H1 (cell line): ENCODE data around the gene SLC16A5.

Experiments used
- CHD2 ChIP-seq: IDR thresholded peaks from 2 replicates; pipeline ENCODE4 v1.6.1; 2012; ENCODE audit warnings: low read length, improper control_type of control experiment
- HDAC6 ChIP-seq: IDR thresholded peaks from one replicate; pipeline ENCODE4 v1.7.1; 2012; ENCODE audit warnings: low read depth, mild to moderate bottlenecking, inconsistent platforms, low read length, moderate library complexity
- NRF1 ChIP-seq: IDR thresholded peaks from 2 replicates; pipeline ENCODE4 v1.6.1; 2011; ENCODE audit warnings: mild to moderate bottlenecking, low read depth, low read length, improper control_type of control experiment
- PHF8 ChIP-seq: fragments of 200-600 bp; sonication (generic); conservative IDR thresholded peaks from 2 replicates; pipeline ENCODE4 v1.7.1; 2012; ENCODE audit warnings: low read depth, mild to moderate bottlenecking, inconsistent platforms, low read length, moderate library complexity
- POLR2A ChIP-seq, 2 experiments: IDR thresholded peaks; 1 replicate in 1 of 2; 2 replicates in 1 of 2; pipeline ENCODE4 v1.6.1; 2011; ENCODE audit warnings: low read depth in 2 of 2, low read length in 2 of 2, mild to moderate bottlenecking in 2 of 2; ENCODE audit errors: control extremely low read depth in 1 of 2
- POLR2AphosphoS5 ChIP-seq: IDR thresholded peaks from 2 replicates; pipeline ENCODE4 v1.6.1; 2011; ENCODE audit warnings: low read depth, low read length
- SIN3A ChIP-seq, 2 experiments: IDR thresholded peaks in 1 of 2; conservative IDR thresholded peaks in 1 of 2; 2 replicates each; pipeline ENCODE4 v1.6.1; 2011 to 2012; ENCODE audit warnings: low read length in 2 of 2, improper control_type of control experiment in 1 of 2, low read depth in 1 of 2, mild to moderate bottlenecking in 1 of 2
- SIRT6 ChIP-seq: IDR thresholded peaks from one replicate; pipeline ENCODE4 v1.7.1; 2012; ENCODE audit warnings: low read length, inconsistent platforms
- SP1 ChIP-seq: IDR thresholded peaks from 2 replicates; pipeline ENCODE4 v1.6.1; 2011; ENCODE audit warnings: low read depth, low read length
- SRF ChIP-seq: IDR thresholded peaks from 2 replicates; pipeline ENCODE4 v1.6.1; 2011; ENCODE audit warnings: mild to moderate bottlenecking, low read depth, low read length, moderate library complexity
- TCF12 ChIP-seq: IDR thresholded peaks from 2 replicates; pipeline ENCODE4 v1.6.1; 2011; ENCODE audit warnings: low read depth, mild to moderate bottlenecking, low read length
- YY1 ChIP-seq: IDR thresholded peaks from 2 replicates; pipeline ENCODE4 v1.6.1; 2011; ENCODE audit warnings: low read depth, mild to moderate bottlenecking, low read length
- TF ChIP-seq, protein P1 (sequence below), 3 experiments: IDR thresholded peaks; 1 replicate in 2 of 3; 2 replicates in 1 of 3; pipeline versions ENCODE4 v1.5.1 to v1.6.1; 2011; ENCODE audit warnings: low read length in 3 of 3, mild to moderate bottlenecking in 3 of 3, inconsistent platforms in 2 of 3, low read depth in 1 of 3, moderate library complexity in 1 of 3; ENCODE audit not compliant: insufficient read depth in 1 of 3; ENCODE audit errors: control extremely low read depth in 1 of 3
- TF ChIP-seq, protein P2 (sequence below): IDR thresholded peaks from 2 replicates; pipeline ENCODE4 v1.6.1; 2011; ENCODE audit warnings: low read depth, mild to moderate bottlenecking, low read length; ENCODE audit not compliant: insufficient read depth

DNA sequence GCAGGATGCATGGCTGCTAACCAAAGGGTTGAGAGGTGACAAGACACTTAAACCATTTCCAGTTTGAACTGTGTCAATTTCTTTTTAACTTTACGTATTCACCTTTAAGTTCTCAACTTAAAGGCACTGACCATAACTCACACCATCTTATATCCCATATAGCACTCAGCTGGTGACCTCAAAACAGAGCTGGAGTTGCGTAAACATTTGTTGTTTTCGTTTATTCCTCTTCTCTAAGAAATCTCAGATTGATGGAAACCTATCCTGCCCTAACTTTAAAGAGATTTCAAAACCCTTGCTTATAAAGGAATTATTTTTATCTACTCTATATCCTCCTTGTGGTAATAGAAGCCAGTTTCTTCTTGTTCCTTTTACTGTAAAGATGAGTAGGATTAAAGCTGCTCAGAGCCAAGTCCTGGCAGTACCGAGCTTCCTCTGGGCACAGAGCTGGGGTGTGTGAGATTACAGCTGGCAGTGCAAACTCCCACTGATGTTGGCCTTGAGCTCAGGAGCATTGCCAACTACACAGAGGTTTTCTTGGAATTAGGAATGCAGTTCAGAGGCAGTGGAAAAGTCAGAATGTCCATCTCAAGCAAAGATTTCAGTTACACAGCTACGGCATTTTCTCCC, 39.4 kb upstream of the SLC16A5 start:
- TF ChIP-seq SP1 (no peak), SIN3A (conservative IDR thresholded peaks at IDR 0.05 in 1 of 2, IDR thresholded peaks at IDR 0.05 in 1 of 2; ENCODE audit: low read depth in 1 of 2, low read length in 2 of 2) (no peak), SIRT6 (no peak), NRF1 (no peak), SRF (no peak), HDAC6 (no peak), POLR2A (IDR thresholded peaks at IDR 0.05; ENCODE audit: control extremely low read depth in 1 of 2, low read depth in 2 of 2, low read length in 2 of 2) (no peak), TCF12 (no peak), POLR2AphosphoS5 (no peak), CHD2 (no peak), PHF8 (no peak), YY1 (no peak)
- TF ChIP-seq, protein P1, sequence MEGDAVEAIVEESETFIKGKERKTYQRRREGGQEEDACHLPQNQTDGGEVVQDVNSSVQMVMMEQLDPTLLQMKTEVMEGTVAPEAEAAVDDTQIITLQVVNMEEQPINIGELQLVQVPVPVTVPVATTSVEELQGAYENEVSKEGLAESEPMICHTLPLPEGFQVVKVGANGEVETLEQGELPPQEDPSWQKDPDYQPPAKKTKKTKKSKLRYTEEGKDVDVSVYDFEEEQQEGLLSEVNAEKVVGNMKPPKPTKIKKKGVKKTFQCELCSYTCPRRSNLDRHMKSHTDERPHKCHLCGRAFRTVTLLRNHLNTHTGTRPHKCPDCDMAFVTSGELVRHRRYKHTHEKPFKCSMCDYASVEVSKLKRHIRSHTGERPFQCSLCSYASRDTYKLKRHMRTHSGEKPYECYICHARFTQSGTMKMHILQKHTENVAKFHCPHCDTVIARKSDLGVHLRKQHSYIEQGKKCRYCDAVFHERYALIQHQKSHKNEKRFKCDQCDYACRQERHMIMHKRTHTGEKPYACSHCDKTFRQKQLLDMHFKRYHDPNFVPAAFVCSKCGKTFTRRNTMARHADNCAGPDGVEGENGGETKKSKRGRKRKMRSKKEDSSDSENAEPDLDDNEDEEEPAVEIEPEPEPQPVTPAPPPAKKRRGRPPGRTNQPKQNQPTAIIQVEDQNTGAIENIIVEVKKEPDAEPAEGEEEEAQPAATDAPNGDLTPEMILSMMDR (IDR thresholded peaks at IDR 0.05; ENCODE audit: control extremely low read depth in 1 of 3, insufficient read depth in 1 of 3, low read depth in 1 of 3, low read length in 3 of 3), result no peak
- TF ChIP-seq, protein P2, sequence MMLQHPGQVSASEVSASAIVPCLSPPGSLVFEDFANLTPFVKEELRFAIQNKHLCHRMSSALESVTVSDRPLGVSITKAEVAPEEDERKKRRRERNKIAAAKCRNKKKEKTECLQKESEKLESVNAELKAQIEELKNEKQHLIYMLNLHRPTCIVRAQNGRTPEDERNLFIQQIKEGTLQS, result no peak
